ENCODE measurements around the gene CHORDC1.
"Not testable (repeated sequence)": the region's sequence is repeated elsewhere in the genome, so short reads cannot be mapped to it uniquely, and the experiment has no call there.

CHORDC1 gene

DNA sequence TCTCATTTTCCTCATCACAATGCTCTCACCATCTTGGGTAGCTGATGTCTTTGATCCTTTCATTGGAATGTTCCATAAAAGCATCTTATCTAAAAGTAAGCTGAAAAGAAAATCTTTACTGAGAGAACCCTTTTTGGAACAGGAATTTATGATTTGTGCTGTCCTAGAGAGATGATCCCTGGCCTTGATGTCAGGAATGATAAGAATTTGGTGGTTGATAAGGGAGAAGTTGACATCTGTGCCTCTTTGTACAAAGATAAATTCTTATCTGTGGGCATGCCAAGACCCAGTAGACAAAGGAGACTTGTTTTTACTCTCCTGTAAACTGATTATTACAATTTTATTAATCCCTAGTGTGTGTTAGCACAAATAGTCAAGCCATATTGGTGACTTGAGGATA is 51.5 kb downstream of the CHORDC1 start:
- no peak overlapping the region for H2BK15ac ChIP-seq (ENCODE audit: low read length)
- H2BK5ac ChIP-seq (ENCODE audit: low read length) = no peak overlapping the region
- H3K14ac ChIP-seq (ENCODE audit: low read length) = no peak overlapping the region
- H3K4me3 ChIP-seq (ENCODE audit: low read length in 2 of 2) = no peak overlapping the region
- no peaks in the 10 kb centered on the region for H3K9me3 ChIP-seq (replicated peaks in 1 of 2; ENCODE audit: control insufficient read depth in 2 of 2, insufficient read depth in 1 of 2, low read depth in 1 of 2, low read length in 2 of 2)
- no peaks in the 10 kb centered on the region for H3K36me3 ChIP-seq (replicated peaks in 1 of 2; ENCODE audit: control insufficient read depth in 2 of 2, insufficient read depth in 2 of 2, low read length in 2 of 2)
- no peak for DNase-seq (ENCODE audit: low spot score)
- no peak overlapping the region for H3K23ac ChIP-seq (ENCODE audit: low read depth, low read length, poor library complexity)
- H2AK5ac ChIP-seq (ENCODE audit: low read depth, low read length) = no peak overlapping the region
- H4K91ac ChIP-seq (ENCODE audit: low read depth, low read length, poor library complexity) = no peak overlapping the region
- no peak overlapping the region for H2BK120ac ChIP-seq (ENCODE audit: low read depth, low read length)
- no peak overlapping the region for H2BK12ac ChIP-seq (ENCODE audit: low read length)
- no peak overlapping the region for H3K4me2 ChIP-seq (ENCODE audit: insufficient read depth, low read length, poor library complexity, severe bottlenecking)
- no peaks in the 10 kb centered on the region for H3K4me1 ChIP-seq (ENCODE audit: control insufficient read depth in 2 of 2, insufficient read depth in 1 of 2, low read depth in 1 of 2, low read length in 2 of 2)
- H3K27ac ChIP-seq (replicated peaks; ENCODE audit: low read length) = no peak overlapping the region
- no peak overlapping the region for H3K4ac ChIP-seq (ENCODE audit: low read length)
- H3K27me3 ChIP-seq (ENCODE audit: control insufficient read depth in 3 of 3, insufficient read depth in 3 of 3, low read depth in 1 of 3, low read length in 3 of 3) = no peaks in the 10 kb centered on the region
- no peak overlapping the region for H3K9ac ChIP-seq (ENCODE audit: low read depth, low read length, poor library complexity)
- H3K18ac ChIP-seq (ENCODE audit: low read length) = no peak overlapping the region
- no peak overlapping the region for H4K8ac ChIP-seq (ENCODE audit: low read depth, low read length)
- no peaks in the 10 kb centered on the region for H3K79me1 ChIP-seq (ENCODE audit: low read depth, low read length)
- no peak overlapping the region for H2AFZ ChIP-seq (ENCODE audit: low read length)

DNA sequence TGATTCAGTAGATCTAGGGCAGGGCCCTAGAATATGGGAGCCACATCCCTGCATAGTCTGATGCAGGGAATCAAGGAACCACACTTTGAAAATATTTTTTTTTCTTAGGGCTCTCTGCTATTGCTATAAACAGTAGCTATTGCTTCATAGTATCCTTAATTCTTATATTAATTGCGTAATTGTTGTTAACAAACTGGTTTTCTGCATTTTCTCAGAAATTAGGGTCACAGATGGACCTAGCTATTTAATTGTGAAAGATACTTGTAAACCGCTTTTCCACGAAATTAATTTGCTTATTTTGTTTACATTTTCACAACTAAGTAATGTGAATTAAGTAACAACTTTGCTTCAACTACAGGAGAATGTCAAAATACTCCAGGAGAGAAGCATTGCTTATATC is 54.3 kb downstream of the CHORDC1 start:
- Histone ChIP-seq H2BK120ac (ENCODE audit: low read depth, low read length) (no peak overlapping the region), H3K36me3 (replicated peaks in 1 of 2; ENCODE audit: control insufficient read depth in 2 of 2, insufficient read depth in 2 of 2, low read length in 2 of 2) (peaks cover under 1 to 2% of the 10 kb centered on the region in 2 donors), H4K91ac (ENCODE audit: low read depth, low read length, poor library complexity) (no peak overlapping the region), H3K4me2 (ENCODE audit: insufficient read depth, low read length, poor library complexity, severe bottlenecking) (no peak overlapping the region), H2BK15ac (ENCODE audit: low read length) (no peak overlapping the region), H2AK5ac (ENCODE audit: low read depth, low read length) (no peak overlapping the region), H3K27me3 (ENCODE audit: control insufficient read depth in 3 of 3, insufficient read depth in 3 of 3, low read depth in 1 of 3, low read length in 3 of 3) (no peaks in the 10 kb centered on the region), H3K4ac (ENCODE audit: low read length) (no peak overlapping the region), H3K4me3 (ENCODE audit: low read length in 2 of 2) (no peak overlapping the region), H4K8ac (ENCODE audit: low read depth, low read length) (no peak overlapping the region), H2AFZ (ENCODE audit: low read length) (no peak overlapping the region), H3K14ac (ENCODE audit: low read length) (no peak overlapping the region), H3K23ac (ENCODE audit: low read depth, low read length, poor library complexity) (no peak overlapping the region), H3K18ac (ENCODE audit: low read length) (no peak overlapping the region), H2BK12ac (ENCODE audit: low read length) (no peak overlapping the region), H3K27ac (replicated peaks; ENCODE audit: low read length) (no peak overlapping the region), H2BK5ac (ENCODE audit: low read length) (no peak overlapping the region), H3K9ac (ENCODE audit: low read depth, low read length, poor library complexity) (no peak overlapping the region), H3K4me1 (ENCODE audit: control insufficient read depth in 2 of 2, insufficient read depth in 1 of 2, low read depth in 1 of 2, low read length in 2 of 2) (no peaks in the 10 kb centered on the region), H3K9me3 (replicated peaks in 1 of 2; ENCODE audit: control insufficient read depth in 2 of 2, insufficient read depth in 1 of 2, low read depth in 1 of 2, low read length in 2 of 2) (no peaks in the 10 kb centered on the region), H3K79me1 (ENCODE audit: low read depth, low read length) (no peaks in the 10 kb centered on the region)
- DNase-seq (ENCODE audit: low spot score) = no peak
- no CpG with 5 or more reads among the region's 3 CpGs for WGBS, 2 donors (ENCODE audit: extremely low coverage in 2 of 2, insufficient read length in 2 of 2, insufficient replicate concordance in 1 of 2)

DNA sequence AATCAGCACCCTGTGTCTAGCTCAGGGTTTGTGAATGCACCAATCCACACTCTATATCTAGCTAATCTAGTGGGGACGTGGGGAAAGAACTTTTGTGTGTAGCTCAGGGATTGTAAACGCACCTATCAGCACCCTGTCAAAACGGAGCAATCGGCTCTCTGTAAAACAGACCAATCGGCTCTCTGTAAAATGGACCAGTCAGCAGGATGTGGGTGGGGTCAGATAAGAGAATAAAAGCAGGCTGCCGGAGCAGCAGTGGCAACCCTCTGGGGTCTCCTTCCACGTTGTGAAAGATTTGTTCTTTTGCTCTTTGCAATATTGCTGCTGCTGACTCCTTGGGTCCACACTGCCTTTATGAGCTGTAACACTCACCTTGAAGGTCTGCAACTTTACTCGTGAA is 55.1 kb downstream of the CHORDC1 start:
- H4K8ac ChIP-seq (ENCODE audit: low read depth, low read length); H2AFZ ChIP-seq (ENCODE audit: low read length); H3K4ac ChIP-seq (ENCODE audit: low read length); H2AK5ac ChIP-seq (ENCODE audit: low read depth, low read length); H2BK5ac ChIP-seq (ENCODE audit: low read length); H2BK15ac ChIP-seq (ENCODE audit: low read length); H3K4me2 ChIP-seq (ENCODE audit: insufficient read depth, low read length, poor library complexity, severe bottlenecking); H3K18ac ChIP-seq (ENCODE audit: low read length); H3K4me1 ChIP-seq (ENCODE audit: control insufficient read depth in 2 of 2, insufficient read depth in 1 of 2, low read depth in 1 of 2, low read length in 2 of 2); H3K14ac ChIP-seq (ENCODE audit: low read length); H3K9ac ChIP-seq (ENCODE audit: low read depth, low read length, poor library complexity); H3K4me3 ChIP-seq (ENCODE audit: low read length in 2 of 2); DNase-seq (ENCODE audit: low spot score); H3K27ac ChIP-seq (replicated peaks; ENCODE audit: low read length); H3K27me3 ChIP-seq (ENCODE audit: control insufficient read depth in 3 of 3, insufficient read depth in 3 of 3, low read depth in 1 of 3, low read length in 3 of 3); H4K91ac ChIP-seq (ENCODE audit: low read depth, low read length, poor library complexity); H3K23ac ChIP-seq (ENCODE audit: low read depth, low read length, poor library complexity); H3K9me3 ChIP-seq (replicated peaks in 1 of 2; ENCODE audit: control insufficient read depth in 2 of 2, insufficient read depth in 1 of 2, low read depth in 1 of 2, low read length in 2 of 2); H3K36me3 ChIP-seq (replicated peaks in 1 of 2; ENCODE audit: control insufficient read depth in 2 of 2, insufficient read depth in 2 of 2, low read length in 2 of 2); H3K79me1 ChIP-seq (ENCODE audit: low read depth, low read length); H2BK120ac ChIP-seq (ENCODE audit: low read depth, low read length); H2BK12ac ChIP-seq (ENCODE audit: low read length): not testable (repeated sequence)
- WGBS, 2 donors (ENCODE audit: extremely low coverage in 2 of 2, insufficient read length in 2 of 2, insufficient replicate concordance in 1 of 2) = no CpG with 5 or more reads among the region's 8 CpGs

DNA sequence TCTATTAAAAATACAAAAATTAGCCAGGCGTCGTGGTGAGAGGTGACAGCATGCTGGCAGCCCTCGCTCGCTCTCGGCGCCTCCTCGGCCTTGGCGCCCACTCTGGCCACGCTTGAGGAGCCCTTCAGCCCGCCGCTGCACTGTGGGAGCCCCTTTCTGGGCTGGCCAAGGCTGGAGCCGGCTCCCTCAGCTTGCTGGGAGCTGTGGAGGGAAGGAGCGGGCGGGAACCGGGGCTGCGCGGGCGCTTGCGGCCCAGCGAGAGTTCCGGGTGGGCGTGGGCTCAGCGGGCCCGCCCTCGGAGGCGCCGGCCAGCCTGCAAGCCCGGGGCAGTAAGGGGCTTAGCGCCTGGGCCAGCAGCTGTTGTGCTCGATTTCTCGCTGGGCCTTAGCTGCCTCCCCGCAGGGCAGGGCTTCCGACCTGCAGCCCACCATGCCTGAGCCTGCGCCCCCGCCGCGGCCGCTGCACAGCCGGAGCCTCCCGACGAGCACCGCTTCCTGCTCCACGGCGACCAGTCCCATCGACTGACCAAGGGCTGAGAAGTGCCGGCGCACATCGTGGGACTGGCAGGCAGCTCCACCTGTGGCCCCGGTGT is 55.8 kb downstream of the CHORDC1 start:
- H2AFZ ChIP-seq (ENCODE audit: low read length); H3K36me3 ChIP-seq (replicated peaks in 1 of 2; ENCODE audit: control insufficient read depth in 2 of 2, insufficient read depth in 2 of 2, low read length in 2 of 2); H3K4me3 ChIP-seq (ENCODE audit: low read length in 2 of 2); H4K8ac ChIP-seq (ENCODE audit: low read depth, low read length); H2BK5ac ChIP-seq (ENCODE audit: low read length); H3K4me1 ChIP-seq (ENCODE audit: control insufficient read depth in 2 of 2, insufficient read depth in 1 of 2, low read depth in 1 of 2, low read length in 2 of 2); H2BK15ac ChIP-seq (ENCODE audit: low read length); H3K9ac ChIP-seq (ENCODE audit: low read depth, low read length, poor library complexity); H2BK120ac ChIP-seq (ENCODE audit: low read depth, low read length); DNase-seq (ENCODE audit: low spot score); H3K18ac ChIP-seq (ENCODE audit: low read length); H3K4ac ChIP-seq (ENCODE audit: low read length); H3K23ac ChIP-seq (ENCODE audit: low read depth, low read length, poor library complexity); H3K4me2 ChIP-seq (ENCODE audit: insufficient read depth, low read length, poor library complexity, severe bottlenecking); H4K91ac ChIP-seq (ENCODE audit: low read depth, low read length, poor library complexity); H3K27me3 ChIP-seq (ENCODE audit: control insufficient read depth in 3 of 3, insufficient read depth in 3 of 3, low read depth in 1 of 3, low read length in 3 of 3); H3K27ac ChIP-seq (replicated peaks; ENCODE audit: low read length); H3K79me1 ChIP-seq (ENCODE audit: low read depth, low read length); H2AK5ac ChIP-seq (ENCODE audit: low read depth, low read length); H3K9me3 ChIP-seq (replicated peaks in 1 of 2; ENCODE audit: control insufficient read depth in 2 of 2, insufficient read depth in 1 of 2, low read depth in 1 of 2, low read length in 2 of 2); H2BK12ac ChIP-seq (ENCODE audit: low read length): not testable (repeated sequence)
- H3K14ac ChIP-seq (ENCODE audit: low read length) = peak overlapping the region; percentile 38
- WGBS, 2 donors (ENCODE audit: extremely low coverage in 2 of 2, insufficient read length in 2 of 2, insufficient replicate concordance in 1 of 2) = no CpG with 5 or more reads among the region's 49 CpGs

Data from neuronal stem cell (in vitro differentiated cells).